Measurements from ENCODE around the gene GFI1B. TPM values are rescaled to one million over a fixed set of nuclear protein-coding genes. Genes with fewer than 3 reads are reported as not detected.

The GFI1B gene
- total and polyA plus RNA-seq, 2 donors = 0.34 to 0.61 TPM

- Histone ChIP-seq H3K4me3 (ENCODE audit: low read length in 2 of 2) (no peak overlapping the region), H3K27ac (ENCODE audit: low read depth in 1 of 2, low read length in 1 of 2) (no peak overlapping the region), H3K36me3 (ENCODE audit: control insufficient read depth in 2 of 2, insufficient read depth in 2 of 2, low read length in 1 of 2) (no peaks in the 10 kb centered on the region), H3K9me3 (ENCODE audit: control insufficient read depth in 2 of 2, insufficient read depth in 1 of 2, low read length in 1 of 2) (no peaks in the 10 kb centered on the region), H3K27me3 (ENCODE audit: control insufficient read depth in 2 of 2, insufficient read depth in 1 of 2, low read length in 1 of 2) (no peaks in the 10 kb centered on the region), H3K4me1 (ENCODE audit: control insufficient read depth in 2 of 2, insufficient read depth in 2 of 2, low read length in 2 of 2) (no peaks in the 10 kb centered on the region)
- 95% methylated on average over 5 of the region's 5 CpGs for WGBS
- DNase-seq (ENCODE audit: low read depth in 6 of 9, low spot score in 9 of 9) = no peak
Measured at GRCh38 chr9:133009906-133010582, 31.6 kb downstream of the GFI1B start.

GRCh38 chr9:133014696-133015095 is 36.2 kb downstream of the GFI1B start:
- WGBS = 97% methylated on average over 5 of the region's 5 CpGs
- H3K27ac ChIP-seq (ENCODE audit: low read depth in 1 of 2, low read length in 1 of 2) = no peak overlapping the region

GRCh38 chr9:133023117-133023890 is 44.8 kb downstream of the GFI1B start:
- Histone ChIP-seq H3K4me1 (ENCODE audit: control insufficient read depth in 2 of 2, insufficient read depth in 2 of 2, low read length in 2 of 2) (peaks cover 3 to 8% of the 10 kb centered on the region in 2 donors), H3K4me3 (ENCODE audit: low read length in 2 of 2) (no peak overlapping the region), H3K36me3 (ENCODE audit: control insufficient read depth in 2 of 2, insufficient read depth in 2 of 2, low read length in 1 of 2) (no peaks in the 10 kb centered on the region), H3K27me3 (ENCODE audit: control insufficient read depth in 2 of 2, insufficient read depth in 1 of 2, low read length in 1 of 2) (no peaks in the 10 kb centered on the region), H3K27ac (ENCODE audit: low read depth in 1 of 2, low read length in 1 of 2) (no peak overlapping the region), H3K9me3 (ENCODE audit: control insufficient read depth in 2 of 2, insufficient read depth in 1 of 2, low read length in 1 of 2) (no peaks in the 10 kb centered on the region)
- WGBS = 80% methylated on average over 26 of the region's 26 CpGs
- peak in 6 of 9 donors; percentile 19 to 68 (median 38) for DNase-seq (ENCODE audit: low read depth in 6 of 9, low spot score in 9 of 9)

More at GRCh38 chr9:133014696-133015095, 36.2 kb downstream of the GFI1B start:
- DNase-seq (ENCODE audit: low read depth in 6 of 9, low spot score in 9 of 9) = no peak
- no peaks in the 10 kb centered on the region for H3K9me3 ChIP-seq (ENCODE audit: control insufficient read depth in 2 of 2, insufficient read depth in 1 of 2, low read length in 1 of 2)
- H3K4me3 ChIP-seq (ENCODE audit: low read length in 2 of 2) = no peak overlapping the region
- H3K4me1 ChIP-seq (ENCODE audit: control insufficient read depth in 2 of 2, insufficient read depth in 2 of 2, low read length in 2 of 2) = no peaks in the 10 kb centered on the region
- no peaks in the 10 kb centered on the region for H3K36me3 ChIP-seq (ENCODE audit: control insufficient read depth in 2 of 2, insufficient read depth in 2 of 2, low read length in 1 of 2)
- no peaks in the 10 kb centered on the region for H3K27me3 ChIP-seq (ENCODE audit: control insufficient read depth in 2 of 2, insufficient read depth in 1 of 2, low read length in 1 of 2)

GRCh38 chr9:133026426-133026825 is 47.9 kb downstream of the GFI1B start:
- WGBS = 69% methylated on average over 3 of the region's 3 CpGs
- Histone ChIP-seq H3K27me3 (ENCODE audit: control insufficient read depth in 2 of 2, insufficient read depth in 1 of 2, low read length in 1 of 2) (no peaks in the 10 kb centered on the region), H3K36me3 (ENCODE audit: control insufficient read depth in 2 of 2, insufficient read depth in 2 of 2, low read length in 1 of 2) (no peaks in the 10 kb centered on the region), H3K4me1 (ENCODE audit: control insufficient read depth in 2 of 2, insufficient read depth in 2 of 2, low read length in 2 of 2) (peaks cover 9 to 17% of the 10 kb centered on the region in 2 donors), H3K4me3 (ENCODE audit: low read length in 2 of 2) (no peak overlapping the region), H3K27ac (ENCODE audit: low read depth in 1 of 2, low read length in 1 of 2) (no peak overlapping the region), H3K9me3 (ENCODE audit: control insufficient read depth in 2 of 2, insufficient read depth in 1 of 2, low read length in 1 of 2) (peaks cover 0 to 6% of the 10 kb centered on the region in 2 donors)
- no peak for DNase-seq (ENCODE audit: low read depth in 6 of 9, low spot score in 9 of 9)

GRCh38 chr9:133027134-133027533 is 48.6 kb downstream of the GFI1B start:
- Histone ChIP-seq H3K9me3 (ENCODE audit: control insufficient read depth in 2 of 2, insufficient read depth in 1 of 2, low read length in 1 of 2) (peaks cover 0 to 6% of the 10 kb centered on the region in 2 donors), H3K4me3 (ENCODE audit: low read length in 2 of 2) (no peak overlapping the region), H3K27ac (ENCODE audit: low read depth in 1 of 2, low read length in 1 of 2) (no peak overlapping the region), H3K27me3 (ENCODE audit: control insufficient read depth in 2 of 2, insufficient read depth in 1 of 2, low read length in 1 of 2) (no peaks in the 10 kb centered on the region), H3K4me1 (ENCODE audit: control insufficient read depth in 2 of 2, insufficient read depth in 2 of 2, low read length in 2 of 2) (peaks cover 15 to 23% of the 10 kb centered on the region in 2 donors), H3K36me3 (ENCODE audit: control insufficient read depth in 2 of 2, insufficient read depth in 2 of 2, low read length in 1 of 2) (no peaks in the 10 kb centered on the region)
- DNase-seq (ENCODE audit: low read depth in 6 of 9, low spot score in 9 of 9) = no peak
- 66% methylated on average over 5 of the region's 5 CpGs for WGBS

GRCh38 chr9:133028221-133028620 is 49.7 kb downstream of the GFI1B start:
- H3K36me3 ChIP-seq (ENCODE audit: control insufficient read depth in 2 of 2, insufficient read depth in 2 of 2, low read length in 1 of 2) = peaks cover 1 to 4% of the 10 kb centered on the region in 2 donors
- no peak for DNase-seq (ENCODE audit: low read depth in 6 of 9, low spot score in 9 of 9)
- H3K27ac ChIP-seq (ENCODE audit: low read depth in 1 of 2, low read length in 1 of 2) = no peak overlapping the region
- peaks cover 0 to 6% of the 10 kb centered on the region in 2 donors for H3K9me3 ChIP-seq (ENCODE audit: control insufficient read depth in 2 of 2, insufficient read depth in 1 of 2, low read length in 1 of 2)
- peaks cover 20 to 23% of the 10 kb centered on the region in 2 donors for H3K4me1 ChIP-seq (ENCODE audit: control insufficient read depth in 2 of 2, insufficient read depth in 2 of 2, low read length in 2 of 2)
- no peak overlapping the region for H3K4me3 ChIP-seq (ENCODE audit: low read length in 2 of 2)
- H3K27me3 ChIP-seq (ENCODE audit: control insufficient read depth in 2 of 2, insufficient read depth in 1 of 2, low read length in 1 of 2) = no peaks in the 10 kb centered on the region
- 93% methylated on average over 3 of the region's 3 CpGs for WGBS

GRCh38 chr9:133029994-133030316 is 51.5 kb downstream of the GFI1B start:
- DNase-seq (ENCODE audit: low read depth in 6 of 9, low spot score in 9 of 9) = no peak
- H3K9me3 ChIP-seq (ENCODE audit: control insufficient read depth in 2 of 2, insufficient read depth in 1 of 2, low read length in 1 of 2) = peaks cover 0 to 6% of the 10 kb centered on the region in 2 donors
- H3K4me1 ChIP-seq (ENCODE audit: control insufficient read depth in 2 of 2, insufficient read depth in 2 of 2, low read length in 2 of 2) = peaks cover 20 to 24% of the 10 kb centered on the region in 2 donors
- H3K36me3 ChIP-seq (ENCODE audit: control insufficient read depth in 2 of 2, insufficient read depth in 2 of 2, low read length in 1 of 2) = peaks cover 7 to 12% of the 10 kb centered on the region in 2 donors
- peak overlapping the region; percentile 86 to 92 for H3K4me3 ChIP-seq (ENCODE audit: low read length in 2 of 2)
- H3K27me3 ChIP-seq (ENCODE audit: control insufficient read depth in 2 of 2, insufficient read depth in 1 of 2, low read length in 1 of 2) = no peaks in the 10 kb centered on the region
- H3K27ac ChIP-seq (ENCODE audit: low read depth in 1 of 2, low read length in 1 of 2) = peak overlapping the region; percentile 89 to 96
- WGBS = under 1% methylated on average over 28 of the region's 28 CpGs

GRCh38 chr9:133030317-133031129 is 52.0 kb downstream of the GFI1B start, which contains the start of gene GTF3C5:
TSS of gene GTF3C5 (plus strand) at chr9:133030997. CDS start at chr9:133031012, 15 bp downstream.
- Histone ChIP-seq H3K27me3 (ENCODE audit: control insufficient read depth in 2 of 2, insufficient read depth in 1 of 2, low read length in 1 of 2) (no peaks in the 10 kb centered on the region), H3K9me3 (ENCODE audit: control insufficient read depth in 2 of 2, insufficient read depth in 1 of 2, low read length in 1 of 2) (peaks cover 0 to 6% of the 10 kb centered on the region in 2 donors), H3K36me3 (ENCODE audit: control insufficient read depth in 2 of 2, insufficient read depth in 2 of 2, low read length in 1 of 2) (peaks cover 7 to 12% of the 10 kb centered on the region in 2 donors), H3K27ac (ENCODE audit: low read depth in 1 of 2, low read length in 1 of 2) (peak within 1 kb of the TSS; percentile 89 to 96), H3K4me1 (ENCODE audit: control insufficient read depth in 2 of 2, insufficient read depth in 2 of 2, low read length in 2 of 2) (peaks cover 20 to 24% of the 10 kb centered on the region in 2 donors), H3K4me3 (ENCODE audit: low read length in 2 of 2) (peak within 1 kb of the TSS; percentile 86 to 92)
- DNase-seq (ENCODE audit: low read depth in 6 of 9, low spot score in 9 of 9) = peak; percentile 89 to 100 (median 96)
- under 1% methylated on average over 63 of the region's 63 CpGs for WGBS
